OCI-LY3 (cell line): Measurements from ENCODE around the gene MLLT11.

ENCODE experiments used
- H2AFZ ChIP-seq: fragments of 200-600, 300-600 bp; shearing (Covaris generic); 2 replicates; pipeline ENCODE4 v1.6.0; 2014; ENCODE audit warnings: antibody characterized with exemption, low read depth, low read length
- H3K27ac ChIP-seq: fragments of 200-600, 300-600 bp; sonication (generic); 2 replicates; pipeline ENCODE4 v1.5.1; 2014; ENCODE audit warnings: mild to moderate bottlenecking, low read length, moderate library complexity, mixed read lengths
- H3K27me3 ChIP-seq: fragments of 200-600, 300-600 bp; sonication (generic); 2 replicates; pipeline ENCODE4 v1.6.1; 2014; ENCODE audit warnings: low read depth, low read length, mixed read lengths
- H3K36me3 ChIP-seq: fragments of 200-600, 300-600 bp; sonication (generic); replicated peaks from 2 replicates; pipeline ENCODE3; 2014; ENCODE audit warnings: low read depth, low read length, mixed read lengths
- H3K4me1 ChIP-seq: fragments of 300-600, 200-600 bp; sonication (generic); 2 replicates; pipeline ENCODE4 v1.6.1; 2014; ENCODE audit warnings: low read length, mixed read lengths
- H3K4me2 ChIP-seq: fragments of 200-600, 300-600 bp; sonication (generic); 2 replicates; pipeline ENCODE4 v1.6.1; 2014; ENCODE audit warnings: low read length, mixed read lengths
- H3K4me3 ChIP-seq: fragments of 300-600, 200-600 bp; sonication (generic); 2 replicates; pipeline ENCODE4 v1.5.1; 2014; ENCODE audit warnings: antibody characterized with exemption, mild to moderate bottlenecking, low read length, moderate library complexity
- H3K79me2 ChIP-seq: fragments of 300-600, 200-600 bp; shearing (Covaris generic); 2 replicates; pipeline ENCODE4 v1.6.1; 2014; ENCODE audit warnings: mild to moderate bottlenecking, low read length, mixed read lengths
- H3K9ac ChIP-seq: fragments of 300-600, 200-600 bp; shearing (Covaris generic); 2 replicates; pipeline ENCODE4 v1.6.0; 2014; ENCODE audit warnings: mild to moderate bottlenecking, low read length, moderate library complexity
- H3K9me3 ChIP-seq: fragments of 200-600, 300-600 bp; shearing (Covaris generic); 2 replicates; pipeline ENCODE4 v1.6.1; 2014; ENCODE audit warnings: low read length, mixed read lengths; ENCODE audit not compliant: insufficient read depth
- H4K20me1 ChIP-seq: fragments of 200-600, 300-600 bp; sonication (generic); 2 replicates; pipeline ENCODE4 v1.6.1; 2016; ENCODE audit warnings: low read length, mixed read lengths; ENCODE audit not compliant: insufficient read depth
- EZH2phosphoT487 ChIP-seq: fragments of 200-600 bp; shearing (Covaris generic); IDR thresholded peaks from 2 replicates; pipeline ENCODE4 v1.6.1; 2018; ENCODE audit warnings: antibody characterized with exemption, mixed run types, low read depth
- TF ChIP-seq, protein P1 (sequence below): fragments of 200-600, 300-600 bp; sonication (generic); IDR thresholded peaks from 2 replicates; pipeline ENCODE4 v1.5.1; 2014; ENCODE audit warnings: antibody characterized with exemption, low read length, low read depth

The MLLT11 gene

DNA sequence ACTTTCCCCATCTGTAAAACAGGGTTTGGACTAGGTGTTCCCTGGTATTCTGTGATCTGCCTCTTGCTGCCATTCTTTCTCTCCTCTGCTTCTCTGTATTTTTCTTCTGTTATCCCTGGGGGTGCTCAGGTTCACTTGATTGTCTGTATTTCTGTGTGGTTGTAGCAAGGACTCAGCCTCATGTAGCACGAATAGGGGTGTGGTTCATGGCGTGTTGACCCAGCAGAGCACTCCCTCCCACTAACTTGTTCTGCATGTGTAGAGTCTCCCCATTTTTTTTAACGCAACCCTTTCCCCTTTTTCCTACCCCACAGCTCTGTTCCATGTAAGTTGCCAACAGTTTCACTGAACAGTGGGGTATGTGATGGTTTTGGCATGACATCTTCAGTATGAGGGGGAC lies 25.0 kb upstream of the MLLT11 start:
- Histone ChIP-seq H3K4me2 (no peak overlapping the region), H3K4me3 (no peak overlapping the region), H3K9me3 (no peaks in the 10 kb centered on the region), H3K79me2 (no peaks in the 10 kb centered on the region), H3K4me1 (no peaks in the 10 kb centered on the region), H3K36me3 (peaks cover 4% of the 10 kb centered on the region), H2AFZ (no peak overlapping the region), H3K27ac (no peak overlapping the region), H4K20me1 (no peaks in the 10 kb centered on the region), H3K9ac (no peak overlapping the region), H3K27me3 (no peaks in the 10 kb centered on the region)
- no peak for TF ChIP-seq EZH2phosphoT487
- TF ChIP-seq, protein P1, sequence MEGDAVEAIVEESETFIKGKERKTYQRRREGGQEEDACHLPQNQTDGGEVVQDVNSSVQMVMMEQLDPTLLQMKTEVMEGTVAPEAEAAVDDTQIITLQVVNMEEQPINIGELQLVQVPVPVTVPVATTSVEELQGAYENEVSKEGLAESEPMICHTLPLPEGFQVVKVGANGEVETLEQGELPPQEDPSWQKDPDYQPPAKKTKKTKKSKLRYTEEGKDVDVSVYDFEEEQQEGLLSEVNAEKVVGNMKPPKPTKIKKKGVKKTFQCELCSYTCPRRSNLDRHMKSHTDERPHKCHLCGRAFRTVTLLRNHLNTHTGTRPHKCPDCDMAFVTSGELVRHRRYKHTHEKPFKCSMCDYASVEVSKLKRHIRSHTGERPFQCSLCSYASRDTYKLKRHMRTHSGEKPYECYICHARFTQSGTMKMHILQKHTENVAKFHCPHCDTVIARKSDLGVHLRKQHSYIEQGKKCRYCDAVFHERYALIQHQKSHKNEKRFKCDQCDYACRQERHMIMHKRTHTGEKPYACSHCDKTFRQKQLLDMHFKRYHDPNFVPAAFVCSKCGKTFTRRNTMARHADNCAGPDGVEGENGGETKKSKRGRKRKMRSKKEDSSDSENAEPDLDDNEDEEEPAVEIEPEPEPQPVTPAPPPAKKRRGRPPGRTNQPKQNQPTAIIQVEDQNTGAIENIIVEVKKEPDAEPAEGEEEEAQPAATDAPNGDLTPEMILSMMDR, result no peak

DNA sequence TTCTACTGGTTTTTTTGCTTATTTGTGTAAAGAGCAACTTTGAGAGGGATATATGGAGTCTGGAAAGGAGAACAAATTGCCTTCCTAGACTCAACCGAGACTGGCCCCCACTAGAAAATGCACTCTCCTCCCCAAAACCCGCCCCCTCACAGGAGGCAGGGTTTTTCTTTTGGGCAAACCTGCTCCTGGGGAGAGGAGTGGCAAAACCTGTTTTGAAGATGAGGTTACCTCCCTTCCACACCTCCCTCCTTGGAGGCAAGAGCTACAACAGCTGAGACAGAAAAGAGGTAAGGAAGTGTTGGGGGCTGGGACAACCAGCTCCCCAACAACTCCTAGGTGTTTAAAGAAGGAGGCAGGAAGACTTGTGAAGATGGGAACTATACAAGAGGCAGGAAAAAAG lies 23.8 kb upstream of the MLLT11 start, which contains the start of gene BNIPL:
BNIPL (plus strand) TSS at position 231 of the 400 bp plus-strand sequence; CDS start at position 371, 140 bp downstream.
- Histone ChIP-seq H4K20me1 (no peaks in the 10 kb centered on the region), H3K9ac (no peak within 1 kb of the TSS), H3K36me3 (peaks cover 4% of the 10 kb centered on the region), H3K79me2 (no peaks in the 10 kb centered on the region), H3K4me2 (no peak within 1 kb of the TSS), H2AFZ (no peak within 1 kb of the TSS), H3K27me3 (no peaks in the 10 kb centered on the region), H3K4me1 (no peaks in the 10 kb centered on the region), H3K9me3 (no peaks in the 10 kb centered on the region), H3K4me3 (no peak within 1 kb of the TSS), H3K27ac (no peak within 1 kb of the TSS)
- TF ChIP-seq, protein P1, result no peak
- no peak for TF ChIP-seq EZH2phosphoT487

DNA sequence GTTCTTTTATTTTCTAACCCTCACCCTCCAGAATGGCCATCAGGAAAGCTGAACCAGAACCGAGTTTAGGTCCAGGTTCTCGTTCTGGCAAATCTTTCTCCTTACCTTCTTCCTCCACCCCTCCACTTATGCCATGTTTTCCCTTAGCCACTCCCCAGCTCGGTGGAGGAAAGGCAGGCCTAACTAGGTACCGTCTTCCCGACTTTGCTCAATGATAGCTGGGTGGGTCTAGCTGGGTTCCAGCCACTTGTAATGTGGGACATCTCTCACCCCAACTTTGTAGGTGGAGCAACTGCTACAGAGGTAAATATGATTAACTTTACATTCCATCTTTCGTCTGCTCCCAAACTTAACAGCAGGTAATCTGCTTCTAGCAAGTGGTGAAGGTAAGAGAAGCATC lies 23.2 kb upstream of the MLLT11 start:
- TF ChIP-seq, protein P1, result no peak
- no peak for TF ChIP-seq EZH2phosphoT487
- H3K9ac ChIP-seq, result no peak overlapping the region
- H3K4me2 ChIP-seq, result no peak overlapping the region
- no peaks in the 10 kb centered on the region for H3K4me1 ChIP-seq
- no peaks in the 10 kb centered on the region for H3K79me2 ChIP-seq
- peaks cover 4% of the 10 kb centered on the region for H3K36me3 ChIP-seq
- H2AFZ ChIP-seq, result no peak overlapping the region
- H4K20me1 ChIP-seq, result no peaks in the 10 kb centered on the region
- no peaks in the 10 kb centered on the region for H3K9me3 ChIP-seq
- H3K4me3 ChIP-seq, result no peak overlapping the region
- H3K27ac ChIP-seq, result no peak overlapping the region
- no peaks in the 10 kb centered on the region for H3K27me3 ChIP-seq

DNA sequence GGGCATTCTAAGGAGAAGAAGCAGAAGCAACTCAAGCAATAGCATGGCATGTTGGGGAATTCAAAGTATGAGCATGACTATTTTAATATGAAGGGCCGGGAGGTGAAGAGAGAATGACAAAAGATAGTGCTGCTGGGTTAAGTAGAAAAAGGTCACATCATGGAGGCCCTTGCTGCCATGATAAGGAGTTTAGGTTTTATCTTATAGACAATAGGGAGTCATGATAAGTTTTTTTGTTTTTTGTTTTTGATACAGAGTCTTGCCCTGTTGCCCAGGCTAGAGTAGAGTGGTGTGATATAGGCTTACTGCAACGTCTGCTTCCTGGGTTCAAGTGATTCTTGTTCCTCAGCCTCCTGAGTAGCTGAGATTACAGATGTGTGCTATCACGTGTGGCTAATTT lies 20.7 kb upstream of the MLLT11 start:
- no peak overlapping the region for H3K4me2 ChIP-seq
- H4K20me1 ChIP-seq, result no peaks in the 10 kb centered on the region
- H3K9ac ChIP-seq, result no peak overlapping the region
- H3K79me2 ChIP-seq, result no peaks in the 10 kb centered on the region
- no peak for TF ChIP-seq EZH2phosphoT487
- TF ChIP-seq, protein P1, result no peak
- no peaks in the 10 kb centered on the region for H3K9me3 ChIP-seq
- no peak overlapping the region for H3K27ac ChIP-seq
- H2AFZ ChIP-seq, result no peak overlapping the region
- no peaks in the 10 kb centered on the region for H3K4me1 ChIP-seq
- no peak overlapping the region for H3K4me3 ChIP-seq
- H3K36me3 ChIP-seq, result peaks cover 4% of the 10 kb centered on the region
- H3K27me3 ChIP-seq, result no peaks in the 10 kb centered on the region
